IMR-90 (cell line): ENCODE measurements around the gene TAS2R42. TPM values are rescaled to one million over a fixed set of nuclear protein-coding genes. Genes with fewer than 3 reads are reported as not detected.

Source experiments
- ATAC-seq: fragments of 200-7000 bp; cut with Tn5 transposase; 2 replicates; pipeline ENCODE4 v1.9.1; 2020; ENCODE audit warnings: low read depth, mild to moderate bottlenecking, moderate library complexity
- BruUV-seq: library from RNA; stranded (reverse); fragments of 400-500 nt; replicated peaks from 2 replicates; lab custom pipeline; 2021; lab: Mats Ljungman, UMichigan
- CTCF ChIA-PET: fragments of 300-600 bp; formaldehyde crosslinking; extraction: SDS; loops from one replicate; lab custom pipeline; 2021; ENCODE audit warnings: antibody characterized with exemption; lab: Yijun Ruan, JAX
- POLR2A ChIA-PET: fragments of 300-600 bp; sonication (Branson Sonifier 250); formaldehyde crosslinking; loops from one replicate; lab custom pipeline; 2022; ENCODE audit warnings: antibody characterized with exemption; ENCODE audit not compliant: unreplicated experiment; lab: Charles Lee
- DNase-seq: peaks from one replicate; pipeline ENCODE4 v3.0.0; 2013
- H2AFZ ChIP-seq: replicated peaks from 2 replicates; pipeline ENCODE3; 2013; ENCODE audit warnings: low read length, mild to moderate bottlenecking; ENCODE audit not compliant: poor library complexity
- H2AK5ac ChIP-seq: 2 replicates; pipeline ENCODE4 v1.6.1; 2013; ENCODE audit warnings: low read depth, low read length, inconsistent platforms
- H2AK9ac ChIP-seq: replicated peaks from 2 replicates; pipeline ENCODE3; 2013; ENCODE audit warnings: mild to moderate bottlenecking, low read depth, low read length, moderate library complexity; ENCODE audit not compliant: poor library complexity
- H2BK120ac ChIP-seq: 2 replicates; pipeline ENCODE4 v1.6.1; 2013; ENCODE audit warnings: low read depth, low read length, inconsistent platforms
- H2BK15ac ChIP-seq: 3 replicates; pipeline ENCODE4 v1.6.1; 2013; ENCODE audit warnings: low read depth, low read length, inconsistent platforms
- H2BK20ac ChIP-seq: 2 replicates; pipeline ENCODE4 v1.6.1; 2013; ENCODE audit warnings: low read depth, mild to moderate bottlenecking, inconsistent platforms, low read length, moderate library complexity
- H2BK5ac ChIP-seq: 2 replicates; pipeline ENCODE4 v1.6.1; 2013; ENCODE audit warnings: mild to moderate bottlenecking, low read depth, low read length, inconsistent platforms; ENCODE audit not compliant: poor library complexity, severe bottlenecking
- H3K14ac ChIP-seq: replicated peaks from 2 replicates; pipeline ENCODE4 v1.6.1; 2013; ENCODE audit warnings: low read depth, low read length, inconsistent platforms
- H3K18ac ChIP-seq: 2 replicates; pipeline ENCODE4 v1.6.1; 2013; ENCODE audit warnings: low read depth, low read length, control low read depth
- H3K23ac ChIP-seq: 2 replicates; pipeline ENCODE4 v1.6.1; 2013; ENCODE audit warnings: low read depth, low read length, inconsistent platforms
- H3K27ac ChIP-seq: 2 replicates; pipeline ENCODE4 v1.5.1; 2013; ENCODE audit warnings: mild to moderate bottlenecking, control low read depth, low read length; ENCODE audit not compliant: insufficient read depth
- H3K27me3 ChIP-seq: 2 replicates; pipeline ENCODE4 v1.6.1; 2013; ENCODE audit warnings: low read length; ENCODE audit not compliant: control insufficient read depth, insufficient read depth
- H3K36me3 ChIP-seq: 2 replicates; pipeline ENCODE4 v1.6.1; 2013; ENCODE audit warnings: low read length, mixed read lengths; ENCODE audit not compliant: control insufficient read depth, insufficient read depth
- H3K4ac ChIP-seq: 2 replicates; pipeline ENCODE4 v1.6.1; 2013; ENCODE audit warnings: low read depth, low read length, inconsistent platforms
- H3K4me1 ChIP-seq: 2 replicates; pipeline ENCODE4 v1.6.1; 2013; ENCODE audit warnings: low read length, mixed read lengths; ENCODE audit not compliant: control insufficient read depth, insufficient read depth
- H3K4me2 ChIP-seq: 2 replicates; pipeline ENCODE4 v1.6.1; 2013; ENCODE audit warnings: low read depth, mild to moderate bottlenecking, control low read depth, low read length, moderate library complexity
- H3K4me3 ChIP-seq: 2 replicates; pipeline ENCODE4 v1.5.1; 2013; ENCODE audit warnings: low read depth, mild to moderate bottlenecking, control low read depth, low read length, moderate library complexity; ENCODE audit not compliant: insufficient read depth
- H3K56ac ChIP-seq: 2 replicates; pipeline ENCODE4 v1.6.1; 2013; ENCODE audit warnings: low read length, inconsistent platforms; ENCODE audit not compliant: insufficient read depth; ENCODE audit errors: extremely low read depth
- H3K79me1 ChIP-seq, 2 experiments: 2 replicates each; pipeline ENCODE4 v1.6.1; 2013; ENCODE audit warnings: low read length in 2 of 2, inconsistent platforms in 1 of 2, low read depth in 1 of 2
- H3K9ac ChIP-seq: 2 replicates; pipeline ENCODE4 v1.6.1; 2013; ENCODE audit warnings: low read depth, low read length, control low read depth
- H3K9me1 ChIP-seq: 2 replicates; pipeline ENCODE4 v1.6.1; 2013; ENCODE audit warnings: low read length, inconsistent platforms; ENCODE audit not compliant: insufficient read depth
- H3K9me3 ChIP-seq: 2 replicates; pipeline ENCODE4 v1.6.1; 2013; ENCODE audit warnings: low read length; ENCODE audit not compliant: control insufficient read depth, insufficient read depth
- H4K20me1 ChIP-seq: 2 replicates; pipeline ENCODE4 v1.6.1; 2013; ENCODE audit warnings: low read length, inconsistent platforms; ENCODE audit not compliant: insufficient read depth
- H4K5ac ChIP-seq: 2 replicates; pipeline ENCODE4 v1.6.1; 2013; ENCODE audit warnings: mild to moderate bottlenecking, low read depth, low read length, control low read depth
- H4K8ac ChIP-seq, 2 experiments: 2 replicates each; pipeline ENCODE4 v1.6.1; 2013; ENCODE audit warnings: low read depth in 2 of 2, low read length in 2 of 2, control low read depth in 1 of 2, inconsistent platforms in 1 of 2
- H4K91ac ChIP-seq: 2 replicates; pipeline ENCODE4 v1.6.1; 2013; ENCODE audit warnings: low read depth, low read length, inconsistent platforms; ENCODE audit not compliant: insufficient read depth
- BHLHE40 ChIP-seq: fragments of 150-350 bp; IDR thresholded peaks from 2 replicates; pipeline ENCODE4 v1.6.1; 2016; ENCODE audit warnings: mild to moderate bottlenecking, low read depth, low read length
- CEBPB ChIP-seq: IDR thresholded peaks from 2 replicates; pipeline ENCODE4 v1.6.1; 2012; ENCODE audit warnings: low read depth, low read length, improper control_type of control experiment
- CTCF ChIP-seq: conservative IDR thresholded peaks from 2 replicates; pipeline ENCODE4 v1.5.1; 2012; ENCODE audit warnings: mild to moderate bottlenecking, low read depth, low read length, improper control_type of control experiment
- ELK1 ChIP-seq: fragments of 150-350 bp; IDR thresholded peaks from 2 replicates; pipeline ENCODE4 v1.6.1; 2016; ENCODE audit warnings: low read depth, mild to moderate bottlenecking, low read length, moderate library complexity, borderline replicate concordance
- FOS ChIP-seq: fragments of 150-350 bp; IDR thresholded peaks from 2 replicates; pipeline ENCODE4 v1.6.1; 2016; ENCODE audit warnings: low read depth, low read length
- MXI1 ChIP-seq: IDR thresholded peaks from 2 replicates; pipeline ENCODE4 v1.6.1; 2012; ENCODE audit warnings: low read depth, mild to moderate bottlenecking, low read length, moderate library complexity, borderline replicate concordance
- NFE2L2 ChIP-seq: fragments of 150-350 bp; IDR thresholded peaks from 2 replicates; pipeline ENCODE4 v1.6.1; 2016; ENCODE audit warnings: low read depth, mild to moderate bottlenecking, low read length
- RAD21 ChIP-seq: IDR thresholded peaks from 2 replicates; pipeline ENCODE4 v1.6.1; 2012; ENCODE audit warnings: low read length, improper control_type of control experiment
- RCOR1 ChIP-seq: IDR thresholded peaks from 2 replicates; pipeline ENCODE4 v1.6.1; 2012; ENCODE audit warnings: mild to moderate bottlenecking, low read length, improper control_type of control experiment; ENCODE audit not compliant: insufficient replicate concordance
- SMC3 ChIP-seq: fragments of 150-350 bp; IDR thresholded peaks from 2 replicates; pipeline ENCODE4 v1.6.1; 2016; ENCODE audit warnings: low read depth, mild to moderate bottlenecking, antibody characterized with exemption, low read length, moderate library complexity
- USF2 ChIP-seq: fragments of 150-350 bp; IDR thresholded peaks from 2 replicates; pipeline ENCODE4 v1.6.1; 2017; ENCODE audit warnings: mild to moderate bottlenecking, antibody characterized with exemption, low read length, low read depth
- WGBS, 2 experiments: methylation state at CpG; one replicate each; pipeline versions ENCODE4 v1.1.5 to v1.1.7; 2013; ENCODE audit warnings: missing lambda C conversion rate in 2 of 2; ENCODE audit not compliant: insufficient read length in 1 of 2; ENCODE audit errors: extremely low coverage in 2 of 2; 5-methylcytosine and 5-hydroxymethylcytosine counted together
- dilution Hi-C: fragments of 300-500 bp; cut with HindIII; formaldehyde crosslinking; loops from one replicate; pipeline ENCODE4 v1.14.3; 2018; ENCODE audit warnings: low sequenced_read_pairs; ENCODE audit not compliant: unreplicated experiment
- in situ Hi-C: fragments of 300-500 bp; cut with MboI; formaldehyde crosslinking; loops from 3 replicates; pipeline ENCODE4 v1.14.3; 2019; ENCODE audit warnings: low sequenced_read_pairs, inconsistent platforms, mixed read lengths
- intact Hi-C: fragments of 100-400 bp; cut with micrococcal nuclease; formaldehyde crosslinking; loops from 2 replicates; pipeline ENCODE4 v1.10.0; 2022
- polyA plus RNA-seq, 3 experiments: library from polyadenylated mRNA; depleted of rRNA; stranded (reverse); fragments of >200 nt; gene quantifications; 2 replicates each; pipeline ENCODE4 v1.2.3, GENCODE V29; 2012; ENCODE audit warnings: low replicate concordance in 1 of 3
- total RNA-seq: library from RNA; depleted of rRNA; stranded (reverse); fragments of >200 nt; gene quantifications from 2 replicates; pipeline ENCODE4 v1.2.3, GENCODE V29; 2012

The TAS2R42 gene
- total and polyA plus RNA-seq, 2 of the 4 experiments (the other 2 are of a cell fraction) = not detected

GRCh38 chr12:11147420-11147819, 39.3 kb downstream of the TAS2R42 start:
- Histone ChIP-seq H3K4ac (no peak overlapping the region), H3K56ac (no peak overlapping the region), H3K27me3 (no peaks in the 10 kb centered on the region), H2BK20ac (no peak overlapping the region), H3K14ac (no peak overlapping the region), H4K20me1 (no peaks in the 10 kb centered on the region), H2AK9ac (no peak overlapping the region), H3K4me1 (no peaks in the 10 kb centered on the region), H3K4me2 (no peak overlapping the region), H4K5ac (no peak overlapping the region), H3K4me3 (no peak overlapping the region), H4K8ac (no peak overlapping the region), H3K27ac (no peak overlapping the region), H2AFZ (no peak overlapping the region), H4K91ac (no peak overlapping the region), H3K9me3 (peaks cover 5% of the 10 kb centered on the region; the same call in 1 of the 2 replicates), H2AK5ac (no peak overlapping the region), H3K79me1 (peaks cover 9 to 20% of the 10 kb centered on the region in 2 experiments; a peak in 3 of 4 replicates), H2BK120ac (no peak overlapping the region), H3K18ac (no peak overlapping the region), H2BK15ac (no peak overlapping the region), H3K36me3 (no peaks in the 10 kb centered on the region; the same call in 1 of the 2 replicates), H2BK5ac (no peak overlapping the region), H3K23ac (no peak overlapping the region), H3K9me1 (no peaks in the 10 kb centered on the region), H3K9ac (no peak overlapping the region)
- DNase-seq (no peak), ATAC-seq (no peak)
- dilution Hi-C loops (no loop called here), intact Hi-C loops (no loop called here), in situ Hi-C loops (no loop called here)
- WGBS, 2 experiments = no CpG with 5 or more reads among the region's 1 CpG
- BruUV-seq = no TSS peak
- no peak for TF ChIP-seq NFE2L2
- TF ChIP-seq FOS = no peak
- TF ChIP-seq RCOR1 = no peak
- no peak for TF ChIP-seq CTCF
- no peak for TF ChIP-seq RAD21
- TF ChIP-seq ELK1 = no peak
- no peak for TF ChIP-seq MXI1
- no peak for TF ChIP-seq CEBPB
- TF ChIP-seq SMC3 = no peak
- no peak for TF ChIP-seq BHLHE40
- TF ChIP-seq USF2 = no peak
- CTCF ChIA-PET = no interaction called here
- POLR2A ChIA-PET = no interaction called here
